OCI-LY3 (cell line): ENCODE measurements around the gene DEFB114.

Source experiments
- H2AFZ ChIP-seq: fragments of 200-600, 300-600 bp; shearing (Covaris generic); 2 replicates; pipeline ENCODE4 v1.6.0; 2014; ENCODE audit warnings: antibody characterized with exemption, low read depth, low read length
- H3K27ac ChIP-seq: fragments of 200-600, 300-600 bp; sonication (generic); 2 replicates; pipeline ENCODE4 v1.5.1; 2014; ENCODE audit warnings: mild to moderate bottlenecking, low read length, moderate library complexity, mixed read lengths
- H3K27me3 ChIP-seq: fragments of 200-600, 300-600 bp; sonication (generic); 2 replicates; pipeline ENCODE4 v1.6.1; 2014; ENCODE audit warnings: low read depth, low read length, mixed read lengths
- H3K36me3 ChIP-seq: fragments of 200-600, 300-600 bp; sonication (generic); replicated peaks from 2 replicates; pipeline ENCODE3; 2014; ENCODE audit warnings: low read depth, low read length, mixed read lengths
- H3K4me1 ChIP-seq: fragments of 300-600, 200-600 bp; sonication (generic); 2 replicates; pipeline ENCODE4 v1.6.1; 2014; ENCODE audit warnings: low read length, mixed read lengths
- H3K4me2 ChIP-seq: fragments of 200-600, 300-600 bp; sonication (generic); 2 replicates; pipeline ENCODE4 v1.6.1; 2014; ENCODE audit warnings: low read length, mixed read lengths
- H3K4me3 ChIP-seq: fragments of 300-600, 200-600 bp; sonication (generic); 2 replicates; pipeline ENCODE4 v1.5.1; 2014; ENCODE audit warnings: antibody characterized with exemption, mild to moderate bottlenecking, low read length, moderate library complexity
- H3K79me2 ChIP-seq: fragments of 300-600, 200-600 bp; shearing (Covaris generic); 2 replicates; pipeline ENCODE4 v1.6.1; 2014; ENCODE audit warnings: mild to moderate bottlenecking, low read length, mixed read lengths
- H3K9ac ChIP-seq: fragments of 300-600, 200-600 bp; shearing (Covaris generic); 2 replicates; pipeline ENCODE4 v1.6.0; 2014; ENCODE audit warnings: mild to moderate bottlenecking, low read length, moderate library complexity
- H3K9me3 ChIP-seq: fragments of 200-600, 300-600 bp; shearing (Covaris generic); 2 replicates; pipeline ENCODE4 v1.6.1; 2014; ENCODE audit warnings: low read length, mixed read lengths; ENCODE audit not compliant: insufficient read depth
- H4K20me1 ChIP-seq: fragments of 200-600, 300-600 bp; sonication (generic); 2 replicates; pipeline ENCODE4 v1.6.1; 2016; ENCODE audit warnings: low read length, mixed read lengths; ENCODE audit not compliant: insufficient read depth
- CTCF ChIP-seq: fragments of 200-600, 300-600 bp; sonication (generic); IDR thresholded peaks from 2 replicates; pipeline ENCODE4 v1.5.1; 2014; ENCODE audit warnings: antibody characterized with exemption, low read length, low read depth
- EZH2phosphoT487 ChIP-seq: fragments of 200-600 bp; shearing (Covaris generic); IDR thresholded peaks from 2 replicates; pipeline ENCODE4 v1.6.1; 2018; ENCODE audit warnings: antibody characterized with exemption, mixed run types, low read depth

DEFB114 gene

GRCh38 chr6:49939993-49940498 lies 23.9 kb downstream of the DEFB114 start:
- no peaks in the 10 kb centered on the region for H4K20me1 ChIP-seq
- no peak overlapping the region for H3K9ac ChIP-seq
- H2AFZ ChIP-seq, result no peak overlapping the region
- no peaks in the 10 kb centered on the region for H3K4me1 ChIP-seq
- H3K27ac ChIP-seq, result no peak overlapping the region
- no peak overlapping the region for H3K4me3 ChIP-seq
- H3K4me2 ChIP-seq, result no peak overlapping the region
- H3K27me3 ChIP-seq, result no peaks in the 10 kb centered on the region
- TF ChIP-seq EZH2phosphoT487 (no peak), CTCF (no peak)
- no peaks in the 10 kb centered on the region for H3K79me2 ChIP-seq
- no peaks in the 10 kb centered on the region for H3K36me3 ChIP-seq
- H3K9me3 ChIP-seq, result peaks cover 6% of the 10 kb centered on the region; the same call in 1 of the 2 replicates

- Histone ChIP-seq H3K4me3 (no peak overlapping the region), H3K9me3 (no peaks in the 10 kb centered on the region), H3K27me3 (no peaks in the 10 kb centered on the region), H2AFZ (no peak overlapping the region), H3K4me1 (no peaks in the 10 kb centered on the region), H3K9ac (no peak overlapping the region), H4K20me1 (no peaks in the 10 kb centered on the region), H3K27ac (no peak overlapping the region), H3K4me2 (no peak overlapping the region), H3K36me3 (no peaks in the 10 kb centered on the region), H3K79me2 (no peaks in the 10 kb centered on the region)
- TF ChIP-seq EZH2phosphoT487 (no peak), CTCF (no peak)
Measured at GRCh38 chr6:49937811-49938210, 26.2 kb downstream of the DEFB114 start.

DNA sequence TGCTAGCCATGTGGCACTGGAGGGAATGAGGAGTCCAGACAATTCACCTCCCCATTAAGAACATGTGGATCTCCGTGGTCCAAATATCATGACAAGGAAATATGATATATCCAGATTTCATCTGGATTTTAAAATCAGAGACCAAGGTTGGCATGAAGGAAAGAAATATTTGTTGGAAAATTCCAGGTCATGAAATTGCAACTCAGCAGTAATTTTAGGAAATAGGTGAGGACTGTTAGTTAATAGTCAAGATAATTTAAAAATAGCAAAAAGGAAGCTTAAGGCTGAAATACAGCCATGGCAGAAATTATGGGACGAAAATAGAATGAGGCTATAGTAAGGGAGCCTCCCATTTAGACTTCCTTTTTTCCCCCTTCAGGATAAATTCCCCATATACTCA lies 26.9 kb downstream of the DEFB114 start:
- Histone ChIP-seq H3K4me1 (no peaks in the 10 kb centered on the region), H3K4me2 (no peak overlapping the region), H3K9me3 (no peaks in the 10 kb centered on the region), H3K9ac (no peak overlapping the region), H3K36me3 (no peaks in the 10 kb centered on the region), H3K4me3 (no peak overlapping the region), H3K27ac (no peak overlapping the region), H4K20me1 (no peaks in the 10 kb centered on the region), H3K79me2 (no peaks in the 10 kb centered on the region), H2AFZ (no peak overlapping the region), H3K27me3 (no peaks in the 10 kb centered on the region)
- TF ChIP-seq CTCF (no peak), EZH2phosphoT487 (no peak)

DNA sequence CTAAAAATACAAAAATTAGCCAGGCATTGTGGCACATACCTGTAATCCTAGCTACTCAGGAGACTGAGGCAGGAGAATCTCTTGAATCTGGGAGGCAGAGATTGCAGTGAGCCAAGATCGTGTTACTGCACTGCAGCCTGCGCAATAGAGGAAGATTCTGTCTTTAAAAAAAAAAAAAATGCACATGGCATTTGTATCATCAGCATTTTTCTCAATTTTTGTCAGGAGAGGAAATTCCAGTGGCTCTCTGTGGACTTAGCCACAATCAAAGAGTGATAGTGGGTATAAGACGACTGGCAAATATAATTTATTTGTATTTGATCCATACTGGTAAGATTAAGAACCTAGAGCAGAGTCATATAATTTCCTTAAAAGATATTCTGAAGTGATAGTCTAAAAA lies 28.6 kb downstream of the DEFB114 start:
- H2AFZ ChIP-seq, result no peak overlapping the region
- H3K4me3 ChIP-seq, result no peak overlapping the region
- no peaks in the 10 kb centered on the region for H3K9me3 ChIP-seq
- no peak overlapping the region for H3K9ac ChIP-seq
- H3K4me2 ChIP-seq, result no peak overlapping the region
- H3K27me3 ChIP-seq, result no peaks in the 10 kb centered on the region
- no peak overlapping the region for H3K27ac ChIP-seq
- no peak for TF ChIP-seq CTCF
- TF ChIP-seq EZH2phosphoT487, result no peak
- no peaks in the 10 kb centered on the region for H3K36me3 ChIP-seq
- no peaks in the 10 kb centered on the region for H4K20me1 ChIP-seq
- no peaks in the 10 kb centered on the region for H3K4me1 ChIP-seq
- no peaks in the 10 kb centered on the region for H3K79me2 ChIP-seq
